GM12865 (cell line): ENCODE results near the gene IFNL1.

Experiments
- DNase-seq: peaks from one replicate; pipeline ENCODE4 v3.0.0; 2010; ENCODE audit warnings: low read depth
- H3K4me3 ChIP-seq: 2 replicates; pipeline ENCODE4 v1.5.1; 2011; ENCODE audit warnings: mild to moderate bottlenecking, low read depth, low read length, control low read depth
- TF ChIP-seq, protein P1 (sequence below): IDR thresholded peaks from 2 replicates; pipeline ENCODE4 v1.5.1; 2011; ENCODE audit warnings: low read length, control low read depth, low read depth, inconsistent platforms; ENCODE audit not compliant: insufficient read depth; ENCODE audit errors: missing control alignments

Gene IFNL1

DNA sequence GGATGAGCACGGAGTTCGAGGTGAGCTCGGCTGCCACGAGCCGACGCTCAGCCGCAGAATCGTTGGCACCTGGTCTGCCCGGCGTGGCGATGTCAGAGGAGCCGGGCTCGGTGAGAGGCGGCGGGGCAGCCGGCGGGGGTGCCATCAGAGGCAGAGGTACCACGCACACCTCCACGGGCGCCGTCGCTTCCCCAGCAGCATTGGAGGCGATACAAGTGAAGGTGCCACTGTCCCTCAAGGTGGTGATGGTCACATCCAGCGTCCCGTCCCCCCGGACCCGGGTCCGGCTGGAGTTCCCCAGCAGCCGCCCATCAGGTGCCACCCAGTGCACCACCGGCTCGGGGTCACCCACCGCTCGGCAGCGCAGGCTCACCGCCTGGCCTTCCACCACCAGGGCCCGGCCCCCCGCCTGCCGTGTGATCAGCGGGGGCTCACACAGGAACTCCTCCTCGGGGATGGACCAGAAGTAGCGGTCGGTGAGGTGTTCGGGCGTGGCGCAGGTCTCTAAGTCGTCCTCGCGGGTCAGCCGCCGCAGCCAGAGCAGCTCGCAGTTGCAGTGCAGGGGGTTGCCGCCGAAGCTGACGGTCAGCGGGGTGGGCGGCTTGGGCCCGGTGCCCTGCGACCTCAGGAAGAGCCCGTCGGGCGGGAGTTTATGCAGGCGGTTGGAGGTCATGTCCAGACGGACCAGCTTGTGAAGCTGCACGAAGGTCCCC is 18.0 kb downstream of the IFNL1 start:
- H3K4me3 ChIP-seq, result no peak overlapping the region
- DNase-seq, result no peak
- TF ChIP-seq, protein P1, sequence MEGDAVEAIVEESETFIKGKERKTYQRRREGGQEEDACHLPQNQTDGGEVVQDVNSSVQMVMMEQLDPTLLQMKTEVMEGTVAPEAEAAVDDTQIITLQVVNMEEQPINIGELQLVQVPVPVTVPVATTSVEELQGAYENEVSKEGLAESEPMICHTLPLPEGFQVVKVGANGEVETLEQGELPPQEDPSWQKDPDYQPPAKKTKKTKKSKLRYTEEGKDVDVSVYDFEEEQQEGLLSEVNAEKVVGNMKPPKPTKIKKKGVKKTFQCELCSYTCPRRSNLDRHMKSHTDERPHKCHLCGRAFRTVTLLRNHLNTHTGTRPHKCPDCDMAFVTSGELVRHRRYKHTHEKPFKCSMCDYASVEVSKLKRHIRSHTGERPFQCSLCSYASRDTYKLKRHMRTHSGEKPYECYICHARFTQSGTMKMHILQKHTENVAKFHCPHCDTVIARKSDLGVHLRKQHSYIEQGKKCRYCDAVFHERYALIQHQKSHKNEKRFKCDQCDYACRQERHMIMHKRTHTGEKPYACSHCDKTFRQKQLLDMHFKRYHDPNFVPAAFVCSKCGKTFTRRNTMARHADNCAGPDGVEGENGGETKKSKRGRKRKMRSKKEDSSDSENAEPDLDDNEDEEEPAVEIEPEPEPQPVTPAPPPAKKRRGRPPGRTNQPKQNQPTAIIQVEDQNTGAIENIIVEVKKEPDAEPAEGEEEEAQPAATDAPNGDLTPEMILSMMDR, result no peak

GRCh38 chr19:39315933-39316332 is 19.7 kb downstream of the IFNL1 start:
- TF ChIP-seq, protein P1, result no peak
- no peak for DNase-seq

DNA sequence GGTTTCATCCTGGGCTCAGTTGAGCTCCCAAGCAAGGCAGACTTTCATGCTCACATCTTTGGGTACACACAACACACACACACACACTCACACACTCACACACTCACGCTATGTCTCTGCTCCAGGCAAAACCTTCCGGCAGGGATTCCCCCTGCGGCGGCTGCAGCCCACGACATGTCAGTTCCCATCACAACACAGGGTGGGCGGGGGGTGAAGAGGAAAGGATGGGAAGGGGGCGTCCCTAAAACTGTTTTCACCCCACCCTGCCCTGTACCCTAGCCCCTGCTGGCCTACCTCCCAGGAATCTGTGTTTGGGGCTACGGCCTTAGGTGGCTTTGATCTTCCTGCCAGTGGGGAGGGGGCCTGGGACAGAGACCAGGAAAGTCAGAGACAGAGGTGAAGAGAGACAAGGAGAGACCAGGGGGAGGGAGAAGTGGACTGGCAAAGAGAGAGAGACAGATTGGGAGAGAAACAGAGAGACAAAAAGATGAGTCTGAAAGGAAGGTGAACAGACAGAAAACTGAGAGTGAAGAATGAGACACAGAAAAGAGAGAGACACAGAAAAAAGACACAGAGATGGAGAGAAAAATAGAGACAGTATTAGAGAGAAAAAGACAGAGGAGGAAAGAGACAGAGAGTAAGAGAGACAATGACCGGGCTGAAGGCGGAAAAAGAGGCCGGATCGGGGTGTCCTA is 20.6 kb downstream of the IFNL1 start:
- H3K4me3 ChIP-seq, result no peak overlapping the region
- no peak for DNase-seq
- TF ChIP-seq, protein P1, result no peak

More at GRCh38 chr19:39315933-39316332, 19.7 kb downstream of the IFNL1 start:
- no peak overlapping the region for H3K4me3 ChIP-seq

- TF ChIP-seq, protein P1, result no peak
- H3K4me3 ChIP-seq, result no peak overlapping the region
- no peak for DNase-seq
Observed at GRCh38 chr19:39317476-39317875, 21.3 kb downstream of the IFNL1 start.

GRCh38 chr19:39318071-39318470 is 21.9 kb downstream of the IFNL1 start:
- no peak for DNase-seq
- TF ChIP-seq, protein P1, result no peak
- no peak overlapping the region for H3K4me3 ChIP-seq

GRCh38 chr19:39318690-39319089 is 22.5 kb downstream of the IFNL1 start:
- TF ChIP-seq, protein P1, result no peak
- H3K4me3 ChIP-seq, result no peak overlapping the region
- no peak for DNase-seq
